ENCODE measurements around the gene TUBB1.

Gene TUBB1

DNA sequence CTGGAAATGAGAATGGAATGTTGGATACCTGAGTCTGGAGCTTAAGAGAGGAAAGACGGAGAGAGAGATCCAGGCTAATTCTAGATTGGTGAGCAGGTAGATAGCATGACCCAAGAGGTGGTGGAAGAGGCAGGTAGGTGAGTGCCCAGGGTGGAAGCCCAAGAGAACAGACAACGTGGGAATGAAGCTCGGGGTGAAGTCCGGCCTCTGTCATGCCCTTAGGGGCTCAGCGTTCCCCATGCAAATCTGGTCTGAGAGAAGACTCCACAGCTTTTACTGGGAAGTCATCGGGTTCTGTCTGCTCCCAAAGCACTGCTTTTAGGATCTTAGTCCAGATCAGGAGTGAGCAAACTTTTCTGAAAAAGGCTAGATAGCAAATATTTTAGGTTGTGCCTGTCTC lies 34.5 kb upstream of the TUBB1 start:
- H3K36me3 Mint-ChIP-seq (ENCODE audit: low read depth), result peaks cover 34% of the 10 kb centered on the region
- H3K27ac Mint-ChIP-seq, result no peak overlapping the region
- no peak overlapping the region for H3K4me3 Mint-ChIP-seq
- no peaks in the 10 kb centered on the region for H3K9me3 Mint-ChIP-seq
- peaks cover 36% of the 10 kb centered on the region for H3K4me1 Mint-ChIP-seq (ENCODE audit: low read depth)
- no peaks in the 10 kb centered on the region for H3K27me3 Mint-ChIP-seq (ENCODE audit: low read depth)

DNA sequence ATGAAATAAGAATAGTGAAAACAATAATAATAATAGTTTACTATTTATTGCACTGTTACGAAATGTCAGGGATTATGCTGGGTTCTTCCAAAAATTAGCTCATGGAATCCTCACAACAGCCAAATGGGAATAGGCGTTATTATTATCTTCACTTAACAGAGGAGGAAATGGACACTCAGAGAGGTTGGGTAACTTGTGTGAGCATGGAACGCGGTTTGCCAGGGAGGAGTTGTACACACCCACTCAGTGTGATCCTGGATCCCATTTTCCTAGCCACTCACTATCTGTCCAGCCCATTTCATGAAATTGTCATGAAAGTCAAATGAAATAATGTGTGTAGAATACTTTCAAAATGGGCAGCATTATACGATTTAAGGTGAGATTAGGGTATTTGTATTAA lies 33.6 kb upstream of the TUBB1 start:
- peaks cover 36% of the 10 kb centered on the region for H3K4me1 Mint-ChIP-seq (ENCODE audit: low read depth)

DNA sequence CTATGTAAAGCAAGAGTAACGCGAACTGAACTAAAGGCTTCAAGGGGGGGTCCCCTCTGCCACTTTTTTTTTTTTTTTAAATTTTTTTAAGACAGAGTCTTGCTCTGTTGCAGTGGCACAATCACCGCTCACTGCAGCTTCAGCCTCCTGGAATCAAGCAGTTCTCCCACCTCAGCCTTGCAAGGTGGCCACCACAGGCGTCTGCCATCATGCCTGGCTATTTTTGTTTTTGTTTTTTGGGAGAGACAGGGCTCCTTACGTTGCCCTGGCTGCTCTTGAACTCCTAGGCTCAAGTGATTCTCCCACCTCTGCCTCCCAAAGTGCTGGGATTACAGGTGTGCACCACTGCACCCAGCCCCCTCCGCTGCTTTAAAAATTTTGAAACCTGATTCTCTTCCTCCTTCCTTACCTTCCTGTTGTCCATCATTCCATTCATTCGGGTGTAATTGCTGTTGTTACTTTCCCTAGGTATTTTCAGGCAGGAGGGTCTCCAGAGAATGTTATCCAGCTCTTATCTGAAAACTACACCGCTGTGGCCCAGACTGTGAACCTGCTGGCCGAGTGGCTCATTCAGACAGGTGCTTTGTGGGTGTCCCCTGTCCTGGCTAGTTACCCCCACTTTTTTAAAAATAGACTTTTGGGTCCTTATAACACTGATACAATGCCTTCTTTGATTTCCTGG lies 32.8 kb upstream of the TUBB1 start:
- H3K9me3 Mint-ChIP-seq, result no peaks in the 10 kb centered on the region
- no peaks in the 10 kb centered on the region for H3K27me3 Mint-ChIP-seq (ENCODE audit: low read depth)
- no peak overlapping the region for H3K4me3 Mint-ChIP-seq
- H3K4me1 Mint-ChIP-seq (ENCODE audit: low read depth), result peaks cover 36% of the 10 kb centered on the region
- H3K36me3 Mint-ChIP-seq (ENCODE audit: low read depth), result peaks cover 37% of the 10 kb centered on the region
- H3K27ac Mint-ChIP-seq, result no peak overlapping the region

More for the DNA sequence above, 33.6 kb upstream of the TUBB1 start:
- Mint-ChIP-seq H3K9me3 (no peaks in the 10 kb centered on the region), H3K27ac (no peak overlapping the region), H3K36me3 (ENCODE audit: low read depth) (peaks cover 35% of the 10 kb centered on the region), H3K27me3 (ENCODE audit: low read depth) (no peaks in the 10 kb centered on the region), H3K4me3 (no peak overlapping the region)

DNA sequence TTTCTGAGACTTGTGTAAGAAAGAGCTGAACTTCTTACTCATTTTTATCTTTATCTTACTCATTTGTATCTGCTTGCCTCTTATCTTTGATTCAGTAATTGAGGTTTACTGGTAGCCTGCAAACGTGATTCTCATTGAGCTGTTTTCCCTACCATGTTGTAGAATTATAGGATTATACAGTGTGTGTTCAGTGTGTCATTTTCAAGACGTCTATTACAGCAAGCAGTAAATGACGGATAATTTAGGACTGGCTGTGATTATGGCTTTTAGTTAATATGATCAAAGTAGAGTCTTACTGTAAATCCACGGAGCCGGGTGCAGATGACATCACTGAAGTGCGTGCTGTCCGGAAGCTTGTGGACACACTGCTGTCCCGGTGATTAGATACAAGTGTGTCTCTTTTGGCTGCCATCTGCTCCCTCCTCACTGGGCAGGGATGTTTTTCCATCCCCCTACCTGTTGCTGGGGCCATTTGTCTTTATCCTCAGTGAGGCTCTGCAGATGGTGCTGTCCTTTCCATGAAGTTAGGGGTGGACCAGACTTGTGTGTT lies 32.2 kb upstream of the TUBB1 start:
- Mint-ChIP-seq H3K4me1 (ENCODE audit: low read depth) (peaks cover 36% of the 10 kb centered on the region), H3K9me3 (no peaks in the 10 kb centered on the region), H3K27ac (no peak overlapping the region), H3K36me3 (ENCODE audit: low read depth) (peaks cover 42% of the 10 kb centered on the region), H3K4me3 (no peak overlapping the region), H3K27me3 (ENCODE audit: low read depth) (no peaks in the 10 kb centered on the region)

DNA sequence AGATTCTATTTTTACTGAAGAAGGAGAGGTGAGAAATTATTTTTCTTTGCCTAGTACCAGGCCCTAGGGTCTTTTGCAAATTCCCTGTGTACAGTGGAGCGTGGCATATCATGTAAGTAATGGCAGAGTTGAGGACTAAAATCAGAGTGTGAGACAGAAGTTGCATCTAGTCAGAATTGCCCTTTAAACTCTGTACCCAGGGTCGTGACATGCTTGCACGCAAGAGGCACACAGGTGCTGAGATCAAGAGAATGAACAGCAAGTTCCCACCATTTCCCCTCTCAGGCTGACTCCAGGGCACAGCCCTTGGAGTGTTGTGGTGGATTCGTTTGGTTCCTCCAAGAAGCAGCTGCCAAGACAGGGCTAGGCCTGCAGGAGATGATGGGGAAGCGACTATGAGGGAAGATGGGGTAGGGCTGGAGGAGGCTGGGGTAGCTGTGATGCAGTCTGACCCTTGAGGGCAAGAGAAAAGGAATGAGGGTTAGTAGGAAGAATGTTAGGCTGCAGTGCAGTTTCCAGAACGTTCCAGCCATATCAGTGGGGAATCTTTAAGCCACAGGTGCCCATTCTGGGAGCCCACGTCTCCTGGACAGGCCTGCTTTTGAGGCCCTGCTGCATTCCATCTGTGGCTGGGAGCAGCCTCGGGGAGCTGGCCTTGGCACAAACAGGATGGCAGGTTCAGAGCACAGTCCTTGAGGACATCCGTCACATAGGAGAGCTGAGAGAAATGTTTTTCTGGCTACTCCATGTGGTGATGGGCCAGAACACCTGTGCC lies 31.3 kb upstream of the TUBB1 start:
- H3K27ac Mint-ChIP-seq, result no peak overlapping the region

DNA sequence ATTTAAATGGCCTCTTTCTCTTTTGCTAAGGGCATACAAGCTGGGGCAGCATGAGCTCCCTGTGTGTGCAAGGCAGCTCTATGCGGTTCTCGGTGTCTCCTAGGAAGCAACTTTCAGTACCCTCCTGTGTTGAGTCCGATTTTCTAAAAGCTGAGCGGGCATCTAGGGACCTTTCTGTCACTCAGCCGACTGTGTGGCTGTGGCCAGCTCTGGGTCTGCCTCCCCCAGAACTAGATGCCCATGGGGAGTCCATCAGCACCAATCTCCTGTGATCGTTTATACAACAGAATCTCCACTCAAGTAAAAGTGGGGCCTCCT lies 30.7 kb upstream of the TUBB1 start:
- Mint-ChIP-seq H3K27ac (no peak overlapping the region), H3K4me3 (no peak overlapping the region), H3K36me3 (ENCODE audit: low read depth) (peaks cover 42% of the 10 kb centered on the region), H3K4me1 (ENCODE audit: low read depth) (peaks cover 26% of the 10 kb centered on the region), H3K9me3 (no peaks in the 10 kb centered on the region), H3K27me3 (ENCODE audit: low read depth) (no peaks in the 10 kb centered on the region)

More for the DNA sequence above, 31.3 kb upstream of the TUBB1 start:
- Mint-ChIP-seq H3K36me3 (ENCODE audit: low read depth) (peaks cover 39% of the 10 kb centered on the region), H3K4me1 (ENCODE audit: low read depth) (peaks cover 29% of the 10 kb centered on the region), H3K27me3 (ENCODE audit: low read depth) (no peaks in the 10 kb centered on the region), H3K4me3 (no peak overlapping the region), H3K9me3 (no peaks in the 10 kb centered on the region)

DNA sequence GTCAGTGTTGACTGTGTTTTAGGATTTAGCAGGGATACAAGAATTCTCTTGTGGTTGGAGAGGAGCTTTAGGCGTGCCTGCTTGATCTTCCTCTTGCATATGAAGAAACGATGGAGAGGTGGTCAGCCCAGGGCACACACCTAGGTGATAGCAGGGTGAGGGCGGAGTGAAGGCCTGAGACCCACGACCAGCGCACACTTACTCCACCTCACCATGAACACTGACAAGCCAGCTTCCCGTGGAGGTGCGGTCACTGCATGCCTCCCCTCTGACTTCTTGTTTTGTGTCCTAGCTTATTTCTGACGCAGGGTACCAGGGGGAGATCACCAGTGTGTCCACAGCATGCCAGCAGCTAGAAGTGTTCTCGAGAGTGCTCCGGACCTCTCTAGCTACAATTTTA lies 30.0 kb upstream of the TUBB1 start:
- Mint-ChIP-seq H3K4me3 (no peak overlapping the region), H3K4me1 (ENCODE audit: low read depth) (peaks cover 20% of the 10 kb centered on the region), H3K36me3 (ENCODE audit: low read depth) (peaks cover 47% of the 10 kb centered on the region), H3K9me3 (no peaks in the 10 kb centered on the region), H3K27me3 (ENCODE audit: low read depth) (no peaks in the 10 kb centered on the region), H3K27ac (no peak overlapping the region)

DNA sequence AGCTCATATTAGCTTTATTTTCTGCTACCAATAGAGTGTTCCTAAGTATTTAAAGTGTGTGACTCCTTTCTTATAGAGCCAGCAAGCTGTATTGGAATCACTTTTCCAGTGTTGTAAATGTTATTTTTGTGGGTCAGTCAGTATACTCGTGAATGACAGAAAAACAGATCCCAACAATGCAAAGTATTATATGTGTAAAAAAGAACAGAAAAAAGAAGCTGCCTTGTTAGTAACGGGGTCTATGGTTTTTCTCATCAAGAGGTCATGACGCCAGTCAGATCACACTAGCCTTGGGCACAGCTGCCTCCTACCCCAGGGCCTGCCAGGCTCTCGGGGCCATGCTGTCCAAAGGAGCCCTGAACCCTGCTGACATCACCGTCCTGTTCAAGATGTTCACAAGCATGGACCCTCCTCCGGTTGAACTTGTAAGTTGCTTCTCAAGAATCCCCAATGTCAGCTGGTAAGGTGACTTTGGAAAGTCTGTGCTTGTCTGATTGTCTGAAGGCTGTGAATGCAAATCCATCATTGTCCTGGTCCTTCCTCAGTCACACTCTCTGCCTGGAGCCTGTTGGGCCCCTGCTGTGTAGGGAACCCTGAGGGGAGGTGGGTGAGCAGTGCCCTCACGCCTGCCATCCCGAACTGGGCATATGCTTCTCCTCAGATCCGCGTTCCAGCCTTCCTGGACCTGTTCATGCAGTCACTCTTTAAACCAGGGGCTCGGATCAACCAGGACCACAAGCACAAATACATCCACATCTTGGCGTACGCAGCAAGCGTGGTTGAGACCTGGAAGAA lies 28.4 kb upstream of the TUBB1 start:
- H3K27me3 Mint-ChIP-seq (ENCODE audit: low read depth), result no peaks in the 10 kb centered on the region
- H3K27ac Mint-ChIP-seq, result no peak overlapping the region
- no peaks in the 10 kb centered on the region for H3K9me3 Mint-ChIP-seq
- no peak overlapping the region for H3K4me3 Mint-ChIP-seq
- H3K36me3 Mint-ChIP-seq (ENCODE audit: low read depth), result peaks cover 50% of the 10 kb centered on the region
- H3K4me1 Mint-ChIP-seq (ENCODE audit: low read depth), result peaks cover 11% of the 10 kb centered on the region

DNA sequence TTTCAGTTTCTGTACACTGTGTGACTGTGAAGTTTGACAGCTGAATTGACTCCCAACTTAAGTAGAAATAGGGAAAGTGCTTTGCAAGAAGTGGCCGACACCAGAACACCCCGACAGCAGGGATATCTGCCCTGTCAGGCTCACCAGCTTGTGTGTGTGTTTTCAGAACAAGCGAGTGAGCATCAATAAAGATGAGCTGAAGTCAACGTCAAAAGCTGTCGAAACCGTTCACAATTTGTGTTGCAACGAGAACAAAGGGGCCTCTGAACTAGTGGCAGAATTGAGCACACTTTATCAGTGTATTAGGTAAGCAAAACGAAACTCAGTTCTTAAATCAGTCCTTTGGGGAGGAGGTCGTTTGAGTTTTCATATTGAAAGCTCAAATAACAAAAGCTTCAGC lies 27.5 kb upstream of the TUBB1 start:
- H3K27ac Mint-ChIP-seq, result no peak overlapping the region
- H3K27me3 Mint-ChIP-seq (ENCODE audit: low read depth), result no peaks in the 10 kb centered on the region
- peaks cover 51% of the 10 kb centered on the region for H3K36me3 Mint-ChIP-seq (ENCODE audit: low read depth)
- no peak overlapping the region for H3K4me3 Mint-ChIP-seq
- H3K9me3 Mint-ChIP-seq, result no peaks in the 10 kb centered on the region
- H3K4me1 Mint-ChIP-seq (ENCODE audit: low read depth), result peaks cover 11% of the 10 kb centered on the region

DNA sequence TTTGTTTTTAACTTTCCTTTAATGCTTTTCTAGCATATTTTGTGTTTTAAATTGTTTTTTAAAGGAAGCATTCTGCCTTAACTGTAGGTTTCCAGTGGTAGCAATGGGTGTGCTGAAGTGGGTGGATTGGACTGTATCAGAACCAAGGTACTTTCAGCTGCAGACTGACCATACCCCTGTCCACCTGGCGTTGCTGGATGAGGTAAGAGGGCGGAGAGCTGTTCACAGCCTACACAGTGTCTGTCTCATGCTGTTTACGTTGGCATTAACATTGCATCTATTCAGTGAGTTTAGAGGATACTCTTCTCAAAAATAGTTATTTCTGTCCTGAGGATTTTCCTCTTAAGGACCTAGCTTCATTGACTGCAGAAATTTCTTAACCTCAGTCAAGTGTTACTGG lies 26.3 kb upstream of the TUBB1 start:
- Mint-ChIP-seq H3K9me3 (no peaks in the 10 kb centered on the region), H3K4me1 (ENCODE audit: low read depth) (peaks cover 5% of the 10 kb centered on the region), H3K27me3 (ENCODE audit: low read depth) (no peaks in the 10 kb centered on the region), H3K36me3 (ENCODE audit: low read depth) (peaks cover 47% of the 10 kb centered on the region), H3K27ac (no peak overlapping the region), H3K4me3 (no peak overlapping the region)

DNA sequence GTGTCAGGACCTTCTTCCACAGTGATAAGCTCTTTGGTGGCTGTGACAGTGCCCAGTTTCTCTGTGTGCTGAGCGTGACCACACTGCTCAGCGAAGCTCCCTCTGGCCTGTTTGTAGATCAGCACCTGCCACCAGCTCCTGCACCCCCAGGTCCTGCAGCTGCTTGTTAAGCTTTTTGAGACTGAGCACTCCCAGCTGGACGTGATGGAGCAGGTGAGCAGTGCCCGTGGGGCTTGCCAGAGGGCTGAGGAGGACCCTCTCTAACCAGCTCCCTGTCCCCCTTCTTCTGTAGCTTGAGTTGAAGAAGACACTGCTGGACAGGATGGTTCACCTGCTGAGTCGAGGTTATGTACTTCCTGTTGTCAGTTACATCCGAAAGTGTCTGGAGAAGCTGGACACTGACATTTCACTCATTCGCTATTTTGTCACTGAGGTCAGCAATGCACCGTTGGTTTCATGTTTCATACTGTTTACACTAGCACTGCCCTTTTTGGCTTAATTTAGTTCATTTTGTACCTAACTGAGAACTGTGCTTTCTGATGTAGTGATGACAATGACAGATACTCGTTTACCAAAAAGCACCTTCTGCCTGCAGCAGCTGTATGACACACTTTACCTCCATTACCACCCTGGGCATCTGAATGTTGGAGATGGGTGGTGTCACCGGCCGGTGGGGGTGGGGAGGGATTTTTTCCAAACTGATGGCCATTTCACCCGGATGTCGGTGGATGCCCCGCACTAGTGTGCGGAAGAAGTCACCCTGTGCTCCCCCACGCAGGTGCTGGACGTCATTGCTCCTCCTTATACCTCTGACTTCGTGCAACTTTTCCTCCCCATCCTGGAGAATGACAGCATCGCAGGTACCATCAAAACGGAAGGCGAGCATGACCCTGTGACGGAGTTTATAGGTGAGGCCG lies 25.6 kb upstream of the TUBB1 start:
- Mint-ChIP-seq H3K27ac (no peak overlapping the region), H3K4me1 (ENCODE audit: low read depth) (peaks cover 5% of the 10 kb centered on the region), H3K36me3 (ENCODE audit: low read depth) (peaks cover 44% of the 10 kb centered on the region), H3K4me3 (no peak overlapping the region), H3K27me3 (ENCODE audit: low read depth) (no peaks in the 10 kb centered on the region), H3K9me3 (no peaks in the 10 kb centered on the region)

DNA sequence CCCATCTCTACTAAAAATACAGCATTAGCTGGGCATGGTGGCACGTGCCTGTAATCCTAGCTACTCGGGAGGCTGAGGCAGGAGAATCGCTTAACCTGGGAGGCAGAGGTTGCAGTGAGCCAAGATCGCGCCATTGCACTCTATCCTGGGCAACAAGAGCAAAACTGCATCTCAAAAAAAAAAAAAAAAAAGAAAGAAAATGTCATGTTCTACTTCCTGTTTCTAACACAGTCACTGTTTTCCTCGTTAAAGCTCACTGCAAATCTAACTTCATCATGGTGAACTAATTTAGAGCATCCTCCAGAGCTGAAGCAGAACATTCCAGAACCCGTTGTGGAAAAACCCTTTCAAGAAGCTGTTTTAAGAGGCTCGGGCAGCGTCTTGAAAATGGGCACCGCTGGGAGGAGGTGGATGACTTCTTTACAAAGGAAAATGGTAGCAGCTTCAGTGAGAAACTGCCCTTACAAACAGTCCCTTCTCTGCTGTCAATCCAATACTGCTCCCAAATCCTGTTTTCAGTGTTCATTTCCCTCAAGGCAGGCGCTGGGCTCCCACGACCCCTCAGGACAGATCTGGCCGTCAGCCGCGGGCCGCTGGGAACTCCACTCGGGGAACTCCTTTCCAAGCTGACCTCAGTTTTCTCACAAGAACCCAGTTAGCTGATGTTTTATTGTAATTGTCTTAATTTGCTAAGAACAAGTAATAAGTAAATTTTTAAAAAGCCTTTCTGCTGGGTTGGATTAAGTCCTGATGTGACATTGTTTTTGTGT lies 24.7 kb upstream of the TUBB1 start:
- H3K4me1 Mint-ChIP-seq (ENCODE audit: low read depth), result peaks cover 5% of the 10 kb centered on the region
- no peak overlapping the region for H3K4me3 Mint-ChIP-seq
- no peaks in the 10 kb centered on the region for H3K27me3 Mint-ChIP-seq (ENCODE audit: low read depth)
- no peak overlapping the region for H3K27ac Mint-ChIP-seq
- peaks cover 39% of the 10 kb centered on the region for H3K36me3 Mint-ChIP-seq (ENCODE audit: low read depth)
- H3K9me3 Mint-ChIP-seq, result no peaks in the 10 kb centered on the region

DNA sequence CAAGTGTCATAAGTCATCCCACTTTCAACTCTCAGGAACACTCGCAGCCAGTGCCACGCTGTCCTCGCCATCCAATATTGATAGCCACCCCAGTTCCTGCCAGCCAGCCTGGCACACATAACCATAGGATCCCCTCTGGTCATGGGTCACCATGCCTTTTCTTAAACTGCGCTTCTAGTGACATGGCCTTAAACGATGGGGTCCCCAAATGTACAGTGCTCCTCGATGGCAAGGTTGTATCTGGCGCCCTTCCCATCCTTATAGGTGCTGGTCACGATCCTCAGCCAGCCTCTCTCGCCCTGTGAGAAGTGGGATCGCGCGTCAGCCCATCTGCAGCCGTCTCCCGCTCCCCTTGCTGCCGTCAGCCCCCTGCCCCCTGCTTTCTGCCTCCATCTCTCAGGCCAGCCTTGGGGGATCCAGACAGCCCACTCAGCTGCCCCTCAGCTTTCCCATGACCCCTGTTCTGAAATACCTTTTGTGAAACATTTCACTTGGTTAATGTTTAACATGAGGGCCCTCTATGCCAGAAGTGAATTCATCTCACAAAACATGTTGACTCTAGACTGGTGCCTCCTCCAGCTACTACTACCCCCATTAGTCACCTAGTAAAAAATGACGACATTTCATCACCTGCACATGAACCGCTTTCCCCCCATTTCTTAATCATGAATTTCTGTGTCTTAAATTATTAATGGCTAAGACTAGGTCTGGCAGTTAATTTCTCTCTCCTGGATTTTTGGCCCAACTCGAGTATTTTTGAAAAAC lies 23.6 kb upstream of the TUBB1 start:
- Mint-ChIP-seq H3K36me3 (ENCODE audit: low read depth) (peaks cover 37% of the 10 kb centered on the region), H3K9me3 (no peaks in the 10 kb centered on the region), H3K4me1 (ENCODE audit: low read depth) (peaks cover 5% of the 10 kb centered on the region), H3K27me3 (ENCODE audit: low read depth) (no peaks in the 10 kb centered on the region), H3K27ac (no peak overlapping the region), H3K4me3 (no peak overlapping the region)

All from T-helper 1 cell treated with Interleukin-12 subunit alpha and Interleukin-12 subunit beta and Interleukin-4 antibody, amounts not matched to agents 30 μg/mL and 1 μg/mL, for 36 hours (primary cell).